Ishikawa (cell line): ENCODE results near the gene GDNF.

Source experiments
- CEBPB ChIP-seq: IDR thresholded peaks from 2 replicates; pipeline ENCODE4 v1.6.1; 2012
- CREB1 ChIP-seq: IDR thresholded peaks from 2 replicates; pipeline ENCODE4 v1.6.1; 2012; ENCODE audit warnings: low read depth
- EGR1 ChIP-seq: IDR thresholded peaks from 2 replicates; pipeline ENCODE4 v1.6.1; 2012
- EP300 ChIP-seq: IDR thresholded peaks from 2 replicates; pipeline ENCODE4 v1.6.1; 2012; ENCODE audit warnings: borderline replicate concordance
- FOXM1 ChIP-seq: IDR thresholded peaks from 2 replicates; pipeline ENCODE4 v1.6.1; 2012; ENCODE audit warnings: low read depth, borderline replicate concordance
- MAX ChIP-seq: IDR thresholded peaks from 2 replicates; pipeline ENCODE4 v1.6.1; 2012
- NFIC ChIP-seq: IDR thresholded peaks from 2 replicates; pipeline ENCODE4 v1.6.1; 2012
- RAD21 ChIP-seq: IDR thresholded peaks from 2 replicates; pipeline ENCODE4 v1.6.1; 2012; ENCODE audit warnings: low read depth
- REST ChIP-seq: IDR thresholded peaks from 2 replicates; pipeline ENCODE4 v1.6.1; 2012; ENCODE audit warnings: low read depth, mild to moderate bottlenecking
- TAF1 ChIP-seq: IDR thresholded peaks from 2 replicates; pipeline ENCODE4 v1.6.1; 2012; ENCODE audit warnings: low read depth, mild to moderate bottlenecking
- TCF12 ChIP-seq: IDR thresholded peaks from 2 replicates; pipeline ENCODE4 v1.6.1; 2012; ENCODE audit warnings: low read depth
- TEAD4 ChIP-seq: IDR thresholded peaks from 2 replicates; pipeline ENCODE4 v1.6.1; 2012
- USF1 ChIP-seq: IDR thresholded peaks from 2 replicates; pipeline ENCODE4 v1.6.1; 2012
- YY1 ChIP-seq: IDR thresholded peaks from 2 replicates; pipeline ENCODE4 v1.6.1; 2012; ENCODE audit warnings: low read depth
- ZBTB7A ChIP-seq: IDR thresholded peaks from 2 replicates; pipeline ENCODE4 v1.6.1; 2012; ENCODE audit warnings: low read depth

GDNF gene

DNA sequence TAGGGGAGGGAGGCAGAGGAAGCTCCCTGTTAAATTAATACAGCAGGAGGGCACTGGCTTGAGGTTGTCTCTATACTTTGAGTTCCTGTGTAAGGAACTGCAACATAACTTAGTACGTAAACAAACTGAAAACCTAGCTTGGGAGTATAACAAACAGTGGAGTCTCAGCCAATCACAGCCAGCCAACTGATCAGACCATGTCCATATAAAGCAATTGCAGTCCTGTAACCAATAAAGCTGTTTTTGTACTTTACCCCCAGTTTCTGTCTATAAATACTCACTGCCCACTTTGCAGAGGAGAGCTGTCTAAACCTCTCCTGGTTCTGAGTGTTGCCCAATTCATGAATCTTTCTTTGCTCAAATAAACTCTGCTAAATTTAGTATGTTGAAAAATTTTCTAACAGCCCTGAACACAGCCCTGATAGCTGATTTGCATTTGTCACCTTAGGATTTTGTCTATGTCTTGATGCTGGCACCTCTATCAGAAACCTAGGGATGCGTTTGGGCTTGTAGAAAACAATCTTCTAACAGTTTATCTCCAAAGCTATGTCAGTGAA is 39.9 kb downstream of the GDNF start:
- TF ChIP-seq TEAD4 (no peak), ZBTB7A (no peak), NFIC (no peak), TCF12 (no peak), USF1 (no peak), YY1 (no peak), CREB1 (no peak), CEBPB (no peak), FOXM1 (no peak), EGR1 (no peak), RAD21 (no peak), MAX (no peak)

- no peak for TF ChIP-seq TCF12
- TF ChIP-seq YY1, result no peak
- no peak for TF ChIP-seq RAD21
- no peak for TF ChIP-seq USF1
- no peak for TF ChIP-seq ZBTB7A
- TF ChIP-seq CREB1, result no peak
- no peak for TF ChIP-seq FOXM1
- no peak for TF ChIP-seq NFIC
- no peak for TF ChIP-seq MAX
- TF ChIP-seq TAF1, result no peak
- no peak for TF ChIP-seq EGR1
These were observed 46.7 kb downstream of the GDNF start for GRCh38 chr5:37792975-37793631.

GRCh38 chr5:37791321-37791720 is 48.5 kb downstream of the GDNF start:
- no peak for TF ChIP-seq TCF12
- TF ChIP-seq YY1, result no peak
- TF ChIP-seq CEBPB, result no peak
- TF ChIP-seq TAF1, result no peak
- no peak for TF ChIP-seq EP300
- TF ChIP-seq REST, result no peak

GRCh38 chr5:37789991-37790390 is 49.9 kb downstream of the GDNF start:
- TF ChIP-seq REST, result no peak
- no peak for TF ChIP-seq YY1
- no peak for TF ChIP-seq TCF12
- TF ChIP-seq EGR1, result no peak
- TF ChIP-seq CREB1, result no peak
- no peak for TF ChIP-seq CEBPB
- no peak for TF ChIP-seq MAX

- no peak for TF ChIP-seq TCF12
- no peak for TF ChIP-seq USF1
- TF ChIP-seq CREB1, result no peak
- TF ChIP-seq TAF1, result no peak
- no peak for TF ChIP-seq MAX
These were observed 52.1 kb downstream of the GDNF start for GRCh38 chr5:37787742-37788141.
